Fibroblast of the aortic adventitia (primary cell): ENCODE measurements around the gene FAF2. TPM values are rescaled to one million over a fixed set of nuclear protein-coding genes. Genes with fewer than 3 reads are reported as not detected.

Experiments
- DNase-seq: peaks from one replicate; pipeline ENCODE4 v3.0.0-alpha.2; 2010; ENCODE audit warnings: low read depth
- H3K4me3 ChIP-seq: 2 replicates; pipeline ENCODE4 v1.5.1; 2011; ENCODE audit warnings: low read depth, mild to moderate bottlenecking, control low read depth, low read length, moderate library complexity
- small RNA-seq: library from RNA; depleted of rRNA; stranded (forward); fragments of <200 nt; gene quantifications from one replicate; pipeline ENCODE3, GENCODE V24; 2012
- total RNA-seq: library from RNA; depleted of rRNA; stranded (reverse); fragments of >200 nt; gene quantifications from 2 replicates; pipeline ENCODE4 v1.2.3, GENCODE V29; 2012; ENCODE audit warnings: low replicate concordance
- TF ChIP-seq, protein P1 (sequence below): IDR thresholded peaks from 2 replicates; pipeline ENCODE4 v1.5.1; 2011; ENCODE audit warnings: mild to moderate bottlenecking, low read length, control low read depth, inconsistent platforms; ENCODE audit not compliant: insufficient read depth

The FAF2 gene
- total RNA-seq, 1 donor: 45.3 TPM

DNA sequence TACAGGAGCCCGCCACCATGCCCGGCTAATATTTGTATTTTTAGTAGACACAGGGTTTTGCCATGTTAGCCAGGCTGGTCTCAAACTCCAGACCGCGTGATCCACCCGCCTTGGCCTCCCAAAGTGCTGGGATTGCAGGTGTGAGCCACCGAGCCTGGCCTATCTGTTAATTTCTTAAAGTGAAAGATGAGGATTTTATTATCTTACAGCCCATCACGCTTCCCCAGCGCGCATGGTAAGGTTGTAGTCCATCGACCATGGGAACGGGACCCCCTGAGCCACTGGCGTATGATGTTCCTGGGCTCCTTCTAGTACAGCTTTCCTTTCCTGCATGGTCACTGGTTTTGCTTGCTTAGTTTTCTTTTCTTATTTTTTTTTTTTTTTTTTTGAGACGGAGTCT is 109.7 kb downstream of the FAF2 start:
- no peak for DNase-seq
- TF ChIP-seq, protein P1, sequence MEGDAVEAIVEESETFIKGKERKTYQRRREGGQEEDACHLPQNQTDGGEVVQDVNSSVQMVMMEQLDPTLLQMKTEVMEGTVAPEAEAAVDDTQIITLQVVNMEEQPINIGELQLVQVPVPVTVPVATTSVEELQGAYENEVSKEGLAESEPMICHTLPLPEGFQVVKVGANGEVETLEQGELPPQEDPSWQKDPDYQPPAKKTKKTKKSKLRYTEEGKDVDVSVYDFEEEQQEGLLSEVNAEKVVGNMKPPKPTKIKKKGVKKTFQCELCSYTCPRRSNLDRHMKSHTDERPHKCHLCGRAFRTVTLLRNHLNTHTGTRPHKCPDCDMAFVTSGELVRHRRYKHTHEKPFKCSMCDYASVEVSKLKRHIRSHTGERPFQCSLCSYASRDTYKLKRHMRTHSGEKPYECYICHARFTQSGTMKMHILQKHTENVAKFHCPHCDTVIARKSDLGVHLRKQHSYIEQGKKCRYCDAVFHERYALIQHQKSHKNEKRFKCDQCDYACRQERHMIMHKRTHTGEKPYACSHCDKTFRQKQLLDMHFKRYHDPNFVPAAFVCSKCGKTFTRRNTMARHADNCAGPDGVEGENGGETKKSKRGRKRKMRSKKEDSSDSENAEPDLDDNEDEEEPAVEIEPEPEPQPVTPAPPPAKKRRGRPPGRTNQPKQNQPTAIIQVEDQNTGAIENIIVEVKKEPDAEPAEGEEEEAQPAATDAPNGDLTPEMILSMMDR: no peak
- H3K4me3 ChIP-seq: no peak overlapping the region

Small RNA genes within 50 kb of the gene (small RNA-seq; reads per million reads assigned to genes)
- gene AC010297.1 (not detected), gene RF00019 (not detected), gene RN7SL684P (not detected)

Other genes with a start within 250 kb of the FAF2 start
- gene SIMC1, start 210.0 kb upstream of the FAF2 start, total RNA-seq: 1.8 and 6.1 TPM in 2 replicates
- gene KIAA1191, start 86.6 kb upstream of the FAF2 start, total RNA-seq: 33.7 and 81.8 TPM in 2 replicates
- gene ARL10, start 82.9 kb upstream of the FAF2 start, total RNA-seq: 9.3 and 19.9 TPM in 2 replicates
- gene NOP16, start 59.8 kb upstream of the FAF2 start, total RNA-seq: 17.0 and 44.2 TPM in 2 replicates
- gene HIGD2A, start 59.6 kb upstream of the FAF2 start, total RNA-seq: 23.2 and 51.9 TPM in 2 replicates
- 49.3 and 76.5 TPM in 2 replicates for gene CLTB, start 31.8 kb upstream of the FAF2 start, total RNA-seq
- gene RNF44, start 89.0 kb downstream of the FAF2 start, total RNA-seq: 3.1 and 4.8 TPM in 2 replicates
- not detected in 2 replicates for gene CDHR2, start 101.0 kb downstream of the FAF2 start, total RNA-seq
- gene GPRIN1, start 161.8 kb downstream of the FAF2 start, total RNA-seq: 1.7 and 7.1 TPM in 2 replicates
- gene SNCB, start 182.1 kb downstream of the FAF2 start, total RNA-seq: not detected in 2 replicates
- gene EIF4E1B, start 182.3 kb downstream of the FAF2 start, total RNA-seq: not detected in 2 replicates
- gene TSPAN17, start 199.1 kb downstream of the FAF2 start, total RNA-seq: 19.3 and 29.0 TPM in 2 replicates